ENCODE results near the gene EID3.

GRCh38 chr12:104306943-104307654 lies 3.6 kb downstream of the EID3 start:
- TF ChIP-seq, protein P1, sequence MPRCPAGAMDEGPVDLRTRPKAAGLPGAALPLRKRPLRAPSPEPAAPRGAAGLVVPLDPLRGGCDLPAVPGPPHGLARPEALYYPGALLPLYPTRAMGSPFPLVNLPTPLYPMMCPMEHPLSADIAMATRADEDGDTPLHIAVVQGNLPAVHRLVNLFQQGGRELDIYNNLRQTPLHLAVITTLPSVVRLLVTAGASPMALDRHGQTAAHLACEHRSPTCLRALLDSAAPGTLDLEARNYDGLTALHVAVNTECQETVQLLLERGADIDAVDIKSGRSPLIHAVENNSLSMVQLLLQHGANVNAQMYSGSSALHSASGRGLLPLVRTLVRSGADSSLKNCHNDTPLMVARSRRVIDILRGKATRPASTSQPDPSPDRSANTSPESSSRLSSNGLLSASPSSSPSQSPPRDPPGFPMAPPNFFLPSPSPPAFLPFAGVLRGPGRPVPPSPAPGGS (IDR thresholded peaks at IDR 0.05): no peak
- TF ChIP-seq, protein P2, sequence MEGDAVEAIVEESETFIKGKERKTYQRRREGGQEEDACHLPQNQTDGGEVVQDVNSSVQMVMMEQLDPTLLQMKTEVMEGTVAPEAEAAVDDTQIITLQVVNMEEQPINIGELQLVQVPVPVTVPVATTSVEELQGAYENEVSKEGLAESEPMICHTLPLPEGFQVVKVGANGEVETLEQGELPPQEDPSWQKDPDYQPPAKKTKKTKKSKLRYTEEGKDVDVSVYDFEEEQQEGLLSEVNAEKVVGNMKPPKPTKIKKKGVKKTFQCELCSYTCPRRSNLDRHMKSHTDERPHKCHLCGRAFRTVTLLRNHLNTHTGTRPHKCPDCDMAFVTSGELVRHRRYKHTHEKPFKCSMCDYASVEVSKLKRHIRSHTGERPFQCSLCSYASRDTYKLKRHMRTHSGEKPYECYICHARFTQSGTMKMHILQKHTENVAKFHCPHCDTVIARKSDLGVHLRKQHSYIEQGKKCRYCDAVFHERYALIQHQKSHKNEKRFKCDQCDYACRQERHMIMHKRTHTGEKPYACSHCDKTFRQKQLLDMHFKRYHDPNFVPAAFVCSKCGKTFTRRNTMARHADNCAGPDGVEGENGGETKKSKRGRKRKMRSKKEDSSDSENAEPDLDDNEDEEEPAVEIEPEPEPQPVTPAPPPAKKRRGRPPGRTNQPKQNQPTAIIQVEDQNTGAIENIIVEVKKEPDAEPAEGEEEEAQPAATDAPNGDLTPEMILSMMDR (IDR thresholded peaks at IDR 0.05): no peak
- TF ChIP-seq RFX5 (IDR thresholded peaks at IDR 0.05): no peak
